GM19239 (cell line): ENCODE measurements around the gene KCNT1.

Experiments used
- DNase-seq: peaks from one replicate; pipeline ENCODE4 v3.0.0; 2011; ENCODE audit warnings: low spot score; ENCODE audit not compliant: insufficient read length
- FAIRE-seq: peaks from 2 replicates; lab custom pipeline; 2011; peaks lifted over from hg19 to GRCh38; lab: Jason Lieb, UNC

The KCNT1 gene

GRCh38 chr9:135827866-135828580, 126.0 kb downstream of the KCNT1 start:
- no peak for DNase-seq
- no peak for FAIRE-seq

- DNase-seq (no peak), FAIRE-seq (no peak)
These were observed 126.7 kb downstream of the KCNT1 start for GRCh38 chr9:135828656-135829055.

- DNase-seq (no peak), FAIRE-seq (no peak)
These were observed 128.5 kb downstream of the KCNT1 start for GRCh38 chr9:135830496-135830895.

- FAIRE-seq (no peak), DNase-seq (no peak)
These were observed 131.9 kb downstream of the KCNT1 start for GRCh38 chr9:135833864-135834263.

- FAIRE-seq: no peak
- DNase-seq: no peak
These were observed 133.1 kb downstream of the KCNT1 start for GRCh38 chr9:135835131-135835530.

GRCh38 chr9:135839516-135839915, 137.5 kb downstream of the KCNT1 start:
- FAIRE-seq (no peak), DNase-seq (no peak)

GRCh38 chr9:135840107-135840506, 138.1 kb downstream of the KCNT1 start:
- DNase-seq (no peak), FAIRE-seq (no peak)

GRCh38 chr9:135840539-135840938, 138.6 kb downstream of the KCNT1 start:
- FAIRE-seq: no peak
- no peak for DNase-seq
